ENCODE data around the gene GPR68. TPM values are rescaled to one million over a fixed set of nuclear protein-coding genes. Genes with fewer than 3 reads are reported as not detected.
"Not testable (repeated sequence)": the region's sequence is repeated elsewhere in the genome, so short reads cannot be mapped to it uniquely, and the experiment has no call there.

GPR68 gene
- total RNA-seq, 1 donor from 2014 or later: 0.67 TPM

GRCh38 chr14:91253795-91254323, 9.4 kb upstream of the GPR68 start:
- no peak for DNase-seq (ENCODE audit: low spot score)

GRCh38 chr14:91252871-91253794, 8.6 kb upstream of the GPR68 start:
- no peak for DNase-seq (ENCODE audit: low spot score)

GRCh38 chr14:91250912-91251311, 6.4 kb upstream of the GPR68 start:
- no peak for DNase-seq (ENCODE audit: low spot score)

- no peak for DNase-seq (ENCODE audit: low spot score)
Measured at GRCh38 chr14:91249841-91250616, 5.5 kb upstream of the GPR68 start.

- DNase-seq (ENCODE audit: low spot score): no peak
Measured at GRCh38 chr14:91246051-91246852, 1.7 kb upstream of the GPR68 start.

GRCh38 chr14:91245616-91246015, 1.1 kb upstream of the GPR68 start:
- not testable (repeated sequence) for DNase-seq (ENCODE audit: low spot score)

GRCh38 chr14:91245029-91245428, 525 bp upstream of the GPR68 start:
- no peak for DNase-seq (ENCODE audit: low spot score)

GRCh38 chr14:91243074-91243471, 1.4 kb downstream of the GPR68 start:
- no peak for DNase-seq (ENCODE audit: low spot score)

GRCh38 chr14:91242635-91243034, 1.9 kb downstream of the GPR68 start:
- no peak for DNase-seq (ENCODE audit: low spot score)

GRCh38 chr14:91241863-91242262, 2.6 kb downstream of the GPR68 start:
- no peak for DNase-seq (ENCODE audit: low spot score)

GRCh38 chr14:91238661-91239060, 5.8 kb downstream of the GPR68 start:
- no peak for DNase-seq (ENCODE audit: low spot score)

- DNase-seq (ENCODE audit: low spot score): no peak
Measured at GRCh38 chr14:91238085-91238484, 6.4 kb downstream of the GPR68 start.

- no peak for DNase-seq (ENCODE audit: low spot score)
Measured at GRCh38 chr14:91237219-91237618, 7.3 kb downstream of the GPR68 start.

GRCh38 chr14:91235841-91236240, 8.7 kb downstream of the GPR68 start:
- no peak for DNase-seq (ENCODE audit: low spot score)

GRCh38 chr14:91234791-91235114, 9.8 kb downstream of the GPR68 start:
- no peak for DNase-seq (ENCODE audit: low spot score)

GRCh38 chr14:91233936-91234790, 10.3 kb downstream of the GPR68 start:
- DNase-seq (ENCODE audit: low spot score): no peak

GRCh38 chr14:91232603-91233002, 11.9 kb downstream of the GPR68 start:
- no peak for DNase-seq (ENCODE audit: low spot score)

- no peak for DNase-seq (ENCODE audit: low spot score)
Measured at GRCh38 chr14:91232052-91232451, 12.5 kb downstream of the GPR68 start.

GRCh38 chr14:91231446-91231845, 13.1 kb downstream of the GPR68 start:
- no peak for DNase-seq (ENCODE audit: low spot score)

GRCh38 chr14:91230397-91231035, 14.0 kb downstream of the GPR68 start:
- no peak for DNase-seq (ENCODE audit: low spot score)

Measured in mesenteric fat pad (tissue), 1 donor.